Chondrocyte (in vitro differentiated cells): ENCODE measurements around the gene CASP14. TPM values are rescaled to one million over a fixed set of nuclear protein-coding genes. Genes with fewer than 3 reads are reported as not detected.
A peak's percentile ranks its signal among the peaks of the same experiment; 100 is the strongest.
"Not testable (repeated sequence)": the region's sequence is repeated elsewhere in the genome, so short reads cannot be mapped to it uniquely, and the experiment has no call there.

Experiments
- DNase-seq: peaks from one replicate; pipeline ENCODE4 v3.0.0; 2021; ENCODE audit warnings: mixed read lengths, low spot score
- H3K27ac Mint-ChIP-seq: one replicate; pipeline ENCODE4 v1.8.0; 2021; ENCODE audit warnings: mild to moderate bottlenecking, moderate library complexity, mixed read lengths; ENCODE audit not compliant: unreplicated experiment
- H3K27me3 Mint-ChIP-seq: 2 replicates; pipeline ENCODE4 v1.8.0; 2021; ENCODE audit warnings: low read depth, mixed read lengths
- H3K36me3 Mint-ChIP-seq: 2 replicates; pipeline ENCODE4 v1.8.0; 2021; ENCODE audit warnings: low read depth, mixed read lengths
- H3K4me1 Mint-ChIP-seq: 2 replicates; pipeline ENCODE4 v1.8.0; 2021; ENCODE audit warnings: low read depth, mild to moderate bottlenecking, mixed read lengths
- H3K4me3 Mint-ChIP-seq: one replicate; pipeline ENCODE4 v1.8.0; 2021; ENCODE audit warnings: mild to moderate bottlenecking, moderate library complexity, mixed read lengths; ENCODE audit not compliant: unreplicated experiment
- H3K9me3 Mint-ChIP-seq: 2 replicates; pipeline ENCODE4 v1.8.0; 2021; ENCODE audit warnings: low read depth, mixed read lengths
- total RNA-seq: library from RNA; stranded (reverse); gene quantifications from 3 replicates; pipeline ENCODE4 v1.2.1, GENCODE V29; 2021
- TF ChIP-seq, protein P1 (sequence below): fragments of 200-600 bp; sonication (generic); IDR thresholded peaks from 2 replicates; pipeline ENCODE4 v1.5.0; 2021; ENCODE audit warnings: antibody characterized with exemption, mild to moderate bottlenecking, moderate library complexity

CASP14 gene
- total RNA-seq, 1 donor from 2014 or later, result not detected

DNA sequence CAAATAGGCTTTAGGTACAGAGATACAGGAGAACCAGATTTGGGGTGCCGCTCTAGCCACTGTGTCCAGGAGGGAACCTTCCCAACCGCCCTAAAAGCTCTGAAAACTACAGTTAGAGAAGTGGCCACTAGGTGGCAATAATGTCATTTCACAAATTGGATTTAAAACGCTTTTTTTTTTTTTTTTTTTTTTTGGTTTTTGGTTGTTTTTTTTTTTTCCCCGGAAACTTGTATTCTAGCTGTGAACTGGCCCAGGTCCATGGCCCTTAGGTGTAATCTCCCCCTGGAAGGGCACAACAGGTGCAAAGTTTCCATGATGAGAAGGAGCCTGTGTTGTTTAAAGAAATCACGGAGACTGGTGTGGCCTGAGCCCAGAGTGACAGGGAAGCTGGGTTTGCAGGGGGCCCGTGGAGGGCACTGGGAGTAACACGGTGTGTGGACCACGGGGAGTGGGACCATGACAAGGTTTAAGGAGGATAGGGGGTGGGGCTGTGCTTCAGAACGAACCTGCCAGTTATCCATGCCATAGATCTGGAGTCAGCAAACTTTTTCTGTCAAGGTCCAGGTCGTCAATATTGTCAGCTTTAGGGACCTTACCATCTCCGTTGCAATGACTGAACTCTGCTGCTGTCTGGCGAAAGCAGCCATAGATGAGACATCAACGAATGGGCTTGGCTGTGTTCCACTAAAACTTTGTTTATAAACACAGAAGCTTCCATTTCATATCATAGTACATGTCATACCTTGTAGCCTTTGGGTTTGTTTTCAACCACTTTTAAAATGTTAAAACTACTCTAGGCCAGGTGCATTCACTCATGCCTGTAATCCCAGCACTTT lies 42.9 kb downstream of the CASP14 start:
- TF ChIP-seq, protein P1, sequence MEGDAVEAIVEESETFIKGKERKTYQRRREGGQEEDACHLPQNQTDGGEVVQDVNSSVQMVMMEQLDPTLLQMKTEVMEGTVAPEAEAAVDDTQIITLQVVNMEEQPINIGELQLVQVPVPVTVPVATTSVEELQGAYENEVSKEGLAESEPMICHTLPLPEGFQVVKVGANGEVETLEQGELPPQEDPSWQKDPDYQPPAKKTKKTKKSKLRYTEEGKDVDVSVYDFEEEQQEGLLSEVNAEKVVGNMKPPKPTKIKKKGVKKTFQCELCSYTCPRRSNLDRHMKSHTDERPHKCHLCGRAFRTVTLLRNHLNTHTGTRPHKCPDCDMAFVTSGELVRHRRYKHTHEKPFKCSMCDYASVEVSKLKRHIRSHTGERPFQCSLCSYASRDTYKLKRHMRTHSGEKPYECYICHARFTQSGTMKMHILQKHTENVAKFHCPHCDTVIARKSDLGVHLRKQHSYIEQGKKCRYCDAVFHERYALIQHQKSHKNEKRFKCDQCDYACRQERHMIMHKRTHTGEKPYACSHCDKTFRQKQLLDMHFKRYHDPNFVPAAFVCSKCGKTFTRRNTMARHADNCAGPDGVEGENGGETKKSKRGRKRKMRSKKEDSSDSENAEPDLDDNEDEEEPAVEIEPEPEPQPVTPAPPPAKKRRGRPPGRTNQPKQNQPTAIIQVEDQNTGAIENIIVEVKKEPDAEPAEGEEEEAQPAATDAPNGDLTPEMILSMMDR, result peak; percentile 84
- H3K27ac Mint-ChIP-seq, result no peak overlapping the region
- no peaks in the 10 kb centered on the region for H3K9me3 Mint-ChIP-seq
- H3K27me3 Mint-ChIP-seq, result peaks cover 26% of the 10 kb centered on the region
- peak overlapping the region; percentile 36 for H3K4me3 Mint-ChIP-seq
- no peaks in the 10 kb centered on the region for H3K36me3 Mint-ChIP-seq
- no peaks in the 10 kb centered on the region for H3K4me1 Mint-ChIP-seq
- no peak for DNase-seq

DNA sequence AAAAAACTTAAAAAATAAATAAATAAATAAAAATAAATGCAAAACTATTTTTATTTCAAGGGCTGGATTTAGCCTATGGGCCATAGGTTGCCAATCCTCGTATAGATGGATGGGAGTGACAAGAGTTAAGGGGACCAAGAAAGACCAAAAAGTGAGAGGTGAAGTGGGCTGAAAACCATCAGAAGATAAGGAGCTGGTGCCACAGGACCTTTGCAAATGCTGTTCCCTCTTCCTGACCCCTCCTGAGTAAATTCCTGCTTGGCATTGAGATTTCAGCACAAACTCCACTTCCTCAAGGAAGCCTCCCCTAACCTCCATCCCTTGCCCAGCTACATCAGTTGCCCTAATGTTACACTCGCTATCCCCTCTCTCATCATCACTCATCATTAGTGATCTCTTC lies 43.7 kb downstream of the CASP14 start:
- Mint-ChIP-seq H3K4me3 (no peak overlapping the region), H3K36me3 (no peaks in the 10 kb centered on the region), H3K9me3 (no peaks in the 10 kb centered on the region), H3K27ac (no peak overlapping the region), H3K27me3 (peaks cover 18% of the 10 kb centered on the region), H3K4me1 (no peaks in the 10 kb centered on the region)
- TF ChIP-seq, protein P1, result no peak
- DNase-seq, result no peak

DNA sequence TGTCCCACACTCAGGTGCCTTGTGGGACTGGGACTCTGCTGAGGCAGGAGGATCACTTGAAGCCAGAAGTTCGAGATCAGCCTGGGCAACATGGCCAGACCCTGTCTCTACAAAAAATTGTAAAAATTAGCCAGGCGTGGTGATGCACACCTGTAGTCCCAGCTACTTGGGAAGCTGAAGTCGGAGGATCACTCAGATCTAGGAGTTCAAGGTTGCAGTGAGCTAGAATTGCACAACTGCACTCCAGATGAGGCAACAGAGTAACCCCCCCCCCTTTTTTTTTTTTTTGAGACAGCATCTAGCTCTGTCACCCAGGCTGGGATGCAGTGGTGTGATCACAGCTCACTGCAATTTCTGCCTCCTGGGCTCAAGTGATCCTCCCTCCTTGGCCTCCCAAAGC lies 46.9 kb downstream of the CASP14 start:
- Mint-ChIP-seq H3K4me3 (no peak overlapping the region), H3K27me3 (peaks cover 5% of the 10 kb centered on the region), H3K27ac (no peak overlapping the region), H3K36me3 (peaks cover 1% of the 10 kb centered on the region), H3K9me3 (no peaks in the 10 kb centered on the region), H3K4me1 (no peaks in the 10 kb centered on the region)
- TF ChIP-seq, protein P1, result no peak
- no peak for DNase-seq

DNA sequence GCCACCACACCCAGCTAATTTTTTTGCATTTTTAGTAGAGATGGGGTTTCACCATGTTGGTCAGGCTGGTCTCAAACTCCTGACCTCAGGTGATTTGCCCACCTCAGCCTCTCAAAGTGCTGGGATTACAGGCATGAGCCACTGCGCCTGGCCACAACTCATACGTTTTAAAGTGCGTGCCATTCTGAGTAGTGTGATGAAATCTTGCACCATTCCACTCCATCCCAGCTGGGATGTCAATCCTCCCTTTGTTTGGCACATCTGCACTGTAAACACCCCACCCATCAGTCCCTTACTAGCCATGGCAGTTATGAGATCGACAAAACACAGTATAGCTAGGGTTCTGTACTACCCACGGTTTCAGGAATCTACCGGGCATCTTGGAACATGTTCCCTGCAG lies 48.7 kb downstream of the CASP14 start:
- H3K36me3 Mint-ChIP-seq, H3K27me3 Mint-ChIP-seq, H3K4me3 Mint-ChIP-seq, H3K27ac Mint-ChIP-seq, H3K4me1 Mint-ChIP-seq, H3K9me3 Mint-ChIP-seq, DNase-seq: not testable (repeated sequence)

DNA sequence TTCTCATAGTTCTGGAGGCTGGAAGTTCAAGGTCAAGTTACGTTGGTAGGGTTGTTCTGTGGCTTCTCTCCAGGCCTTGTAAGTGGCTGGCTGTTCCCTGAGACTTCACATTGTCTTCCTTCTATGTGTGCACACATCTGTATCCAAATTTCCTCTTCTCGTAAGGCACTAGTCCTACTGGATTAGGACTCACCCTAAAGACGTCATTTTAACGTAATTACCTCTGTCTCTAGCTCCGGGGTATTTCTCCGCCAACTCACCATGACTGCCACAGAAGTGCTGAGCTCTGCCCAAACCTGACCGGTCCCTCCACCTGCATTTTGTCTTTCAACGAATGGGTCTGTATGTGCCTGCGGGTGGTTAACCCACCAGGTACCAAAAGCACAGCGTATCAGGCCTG lies 49.2 kb downstream of the CASP14 start:
- TF ChIP-seq, protein P1, result no peak
- Mint-ChIP-seq H3K27me3 (peaks cover 5% of the 10 kb centered on the region), H3K36me3 (peaks cover 3% of the 10 kb centered on the region), H3K4me3 (no peak overlapping the region), H3K9me3 (peaks cover 7% of the 10 kb centered on the region), H3K27ac (no peak overlapping the region), H3K4me1 (no peaks in the 10 kb centered on the region)
- no peak for DNase-seq
